GM12878 (cell line): Measurements from ENCODE around the gene C5orf34. TPM values are rescaled to one million over a fixed set of nuclear protein-coding genes. Genes with fewer than 3 reads are reported as not detected.

ENCODE experiments used
- ATAC-seq: fragments of 200-7000 bp; cut with Tn5 transposase; 3 replicates; pipeline ENCODE4 v1.9.1; 2020; ENCODE audit warnings: mild to moderate bottlenecking, moderate library complexity
- BruUV-seq: library from RNA; stranded (reverse); fragments of 400-500 nt; replicated peaks from 2 replicates; lab custom pipeline; 2021; lab: Mats Ljungman, UMichigan
- CTCF ChIA-PET: fragments of 300-600 bp; sonication (Branson Sonifier 250); formaldehyde crosslinking; extraction: SDS; loops from one replicate; lab custom pipeline; 2021; ENCODE audit warnings: inconsistent platforms; lab: Yijun Ruan, JAX
- POLR2A ChIA-PET: fragments of 350-600 bp; formaldehyde crosslinking; extraction: SDS; loops from one replicate; lab custom pipeline; 2021; ENCODE audit warnings: inconsistent platforms; lab: Charles Lee
- RAD21 ChIA-PET: fragments of 300-600 bp; sonication (Branson Sonifier 250); formaldehyde crosslinking; loops from one replicate; lab custom pipeline; 2023; ENCODE audit warnings: antibody characterized with exemption; ENCODE audit not compliant: unreplicated experiment; lab: Charles Lee
- SMC1A ChIA-PET: fragments of 300-600 bp; sonication (Branson Sonifier 250); formaldehyde crosslinking; loops from one replicate; lab custom pipeline; 2023; ENCODE audit not compliant: unreplicated experiment, uncharacterized antibody; lab: Charles Lee
- DNase-seq: peaks from one replicate; pipeline ENCODE4 v3.0.0-alpha.2; 2011; ENCODE audit warnings: low read depth, low spot score
- FAIRE-seq: peaks from 3 replicates; lab custom pipeline; 2011; peaks lifted over from hg19 to GRCh38; lab: Jason Lieb, UNC
- H2AFZ ChIP-seq: 2 replicates; pipeline ENCODE4 v1.6.0; 2011; ENCODE audit warnings: low read depth, low read length, control low read depth; ENCODE audit not compliant: control insufficient read depth
- H3K27ac ChIP-seq: 2 replicates; pipeline ENCODE4 v1.5.1; 2011; ENCODE audit warnings: control low read depth; ENCODE audit not compliant: control insufficient read depth, insufficient read depth
- H3K27me3 ChIP-seq, 2 experiments: replicated peaks in 1 of 2; 2 replicates each; pipeline versions ENCODE4 v1.6.0 to v1.6.1; 2011; ENCODE audit warnings: low read length in 1 of 2; ENCODE audit not compliant: control insufficient read depth in 2 of 2, insufficient read depth in 2 of 2
- H3K36me3 ChIP-seq, 2 experiments: 2 replicates each; pipeline ENCODE4 v1.5.1; 2011; ENCODE audit warnings: low read length in 1 of 2; ENCODE audit not compliant: control insufficient read depth in 2 of 2, insufficient read depth in 2 of 2
- H3K4me1 ChIP-seq: 2 replicates; pipeline ENCODE4 v1.6.1; 2011; ENCODE audit warnings: mild to moderate bottlenecking, low read length, moderate library complexity, mixed read lengths; ENCODE audit not compliant: control insufficient read depth, insufficient read depth
- H3K4me2 ChIP-seq: 2 replicates; pipeline ENCODE4 v1.6.0; 2011; ENCODE audit warnings: control low read depth; ENCODE audit not compliant: control insufficient read depth, insufficient read depth
- H3K4me3 ChIP-seq: fragments of 200-600 bp; sonication (generic); 2 replicates; pipeline ENCODE4 v1.5.1; 2016
- H3K79me2 ChIP-seq: 2 replicates; pipeline ENCODE4 v1.6.0; 2011; ENCODE audit warnings: low read length; ENCODE audit not compliant: control insufficient read depth, insufficient read depth
- H3K9ac ChIP-seq: 2 replicates; pipeline ENCODE4 v1.8.0; 2011; ENCODE audit warnings: low read length, control low read depth, mixed read lengths; ENCODE audit not compliant: control insufficient read depth, insufficient read depth
- H3K9me3 ChIP-seq: replicated peaks from 3 replicates; pipeline ENCODE4 v1.5.1; 2011; ENCODE audit warnings: mild to moderate bottlenecking, low read length; ENCODE audit not compliant: control insufficient read depth, insufficient read depth
- H4K20me1 ChIP-seq: 2 replicates; pipeline ENCODE4 v1.6.0; 2011; ENCODE audit not compliant: control insufficient read depth, insufficient read depth
- MYB ChIP-seq: fragments of 150-350 bp; IDR thresholded peaks from 2 replicates; pipeline ENCODE4 v1.6.1; 2014; ENCODE audit warnings: mild to moderate bottlenecking, low read depth, low read length, borderline replicate concordance
- RB1 ChIP-seq: fragments of 450-650 bp; formaldehyde crosslinking; IDR thresholded peaks from 2 replicates; pipeline ENCODE4 v1.6.1; 2017; ENCODE audit warnings: mild to moderate bottlenecking, borderline replicate concordance
- SRF ChIP-seq, 2 experiments: IDR thresholded peaks; 2 replicates each; pipeline ENCODE4 v1.6.1; 2011; ENCODE audit warnings: low read depth in 2 of 2, low read length in 2 of 2, mild to moderate bottlenecking in 1 of 2, moderate library complexity in 1 of 2
- ZSCAN29 ChIP-seq: fragments of 450-650 bp; IDR thresholded peaks from 2 replicates; pipeline ENCODE4 v1.6.1; 2017; ENCODE audit warnings: mild to moderate bottlenecking, moderate library complexity
- WGBS: methylation state at CpG from one replicate; pipeline ENCODE4 v1.1.6; 2016; ENCODE audit warnings: low lambda C conversion rate; ENCODE audit not compliant: insufficient replicate concordance, insufficient coverage; ENCODE audit errors: missing lambda C conversion rate; 5-methylcytosine and 5-hydroxymethylcytosine counted together
- in situ Hi-C: fragments of 300-500 bp; cut with MboI; formaldehyde crosslinking; loops from 9 replicates; pipeline ENCODE4 v1.14.3; 2018; ENCODE audit warnings: mixed read lengths
- intact Hi-C: fragments of 100-400 bp; cut with micrococcal nuclease; formaldehyde crosslinking; loops from one replicate; pipeline ENCODE4 v1.14.2; 2022; ENCODE audit not compliant: unreplicated experiment
- polyA plus RNA-seq, 11 experiments: library from polyadenylated mRNA; depleted of rRNA in 4 of 11; unstranded in 6 of 11; stranded (reverse) in 5 of 11; fragments of >200 nt; fragmentation: Nextera tagmentation in 4 of 11; fragmentation: Illumina TruSeq in 1 of 11; extraction: Ambion mirVana in 4 of 11; extraction: Trizol in 1 of 11; gene quantifications; 1 replicate in 1 of 11; 2 replicates in 10 of 11; pipeline versions ENCODE4 v1.2.1 to v1.2.3, GENCODE V29; 2011 to 2016; ENCODE audit warnings: inconsistent platforms in 2 of 11, missing spikeins in 2 of 11, low read depth in 1 of 11
- total RNA-seq, 4 experiments: library from RNA; depleted of rRNA in 3 of 4; stranded (reverse); fragments of >200 nt in 3 of 4; fragmentation: Illumina TruSeq in 1 of 4; extraction: Trizol in 1 of 4; gene quantifications; 2 replicates each; pipeline versions ENCODE4 v1.2.1 to v1.2.3, GENCODE V29; 2013 to 2021

Gene C5orf34
- total and polyA plus RNA-seq, 10 of the 15 experiments (the other 5 are each of a cell fraction or from before 2014, with no cell fraction given), result 6.1 to 15.1 (median 10.0) TPM

- H3K9me3 ChIP-seq, result no peaks in the 10 kb centered on the region
- 90% methylated on average over 5 of the region's 5 CpGs for WGBS
- intact Hi-C loops, result no loop called here
- in situ Hi-C loops, result no loop called here
- ChIA-PET POLR2A (interaction anchor here (3.5 kb wide), 1 partner anchor 13 kb away, joined by 16 read pairs; the partner anchor contains the start of gene TMEM267), CTCF (interaction anchor here (1.3 to 2.2 kb wide), 4 partner anchors 12 to 112 kb away, joined by 4 to 7 read pairs (median 5); partner anchors contain the start of gene TMEM267)
- no peaks in the 10 kb centered on the region for H3K36me3 ChIP-seq
- H3K79me2 ChIP-seq, result no peaks in the 10 kb centered on the region
- BruUV-seq, result no TSS peak
- no peaks in the 10 kb centered on the region for H4K20me1 ChIP-seq
- peak overlapping the region; percentile 63 for H2AFZ ChIP-seq
- no peak overlapping the region for H3K27ac ChIP-seq
- no peaks in the 10 kb centered on the region for H3K4me1 ChIP-seq
- TF ChIP-seq SRF (IDR thresholded peaks at IDR 0.05; ENCODE audit: low read depth in 2 of 2, low read length in 2 of 2), result no peak
- TF ChIP-seq, all 136 proteins: peak for 0
- FAIRE-seq (no peak), DNase-seq (no peak), ATAC-seq (peak; percentile 89)
- Histone ChIP-seq H3K4me2 (peak overlapping the region; percentile 22; the same call in 1 of the 2 replicates), H3K4me3 (no peak overlapping the region), H3K9ac (no peak overlapping the region), H3K27me3 (no peaks in the 10 kb centered on the region)
- ChIA-PET SMC1A (interaction anchor here (0.6 to 3.4 kb wide), 2 partner anchors 12 to 16 kb away, joined by 3 to 20 read pairs; partner anchors contain the start of gene TMEM267), RAD21 (interaction anchor here (2.2 kb wide), 1 partner anchor 13 kb away, joined by 16 read pairs; the partner anchor contains the start of gene TMEM267)
These were observed 17.4 kb downstream of the C5orf34 start for GRCh38 chr5:43497311-43498104.

- intact Hi-C loops (no loop called here), in situ Hi-C loops (no loop called here)
- BruUV-seq, result no TSS peak
- no peak for DNase-seq
- Histone ChIP-seq H3K27me3 (no peaks in the 10 kb centered on the region), H3K4me1 (no peaks in the 10 kb centered on the region), H4K20me1 (no peaks in the 10 kb centered on the region), H3K9ac (no peak overlapping the region), H3K9me3 (no peaks in the 10 kb centered on the region), H3K4me3 (no peak overlapping the region), H3K4me2 (no peak overlapping the region), H3K79me2 (no peaks in the 10 kb centered on the region), H2AFZ (no peak overlapping the region), H3K36me3 (peaks cover 0 to 4% of the 10 kb centered on the region in 2 experiments; a peak in 1 of 4 replicates), H3K27ac (no peak overlapping the region)
- ChIA-PET CTCF (interaction anchor here (0.6 to 1.1 kb wide), 2 partner anchors 120 to 385 kb away, joined by 3 read pairs; no protein-coding TSS in a partner anchor), POLR2A (no interaction called here), SMC1A (no interaction called here), RAD21 (no interaction called here)
- no peak for ATAC-seq
- 94% methylated on average over 1 of the region's 1 CpG for WGBS
- FAIRE-seq, result no peak
- no peak for TF ChIP-seq ZSCAN29
- no peak for TF ChIP-seq MYB
- no peak for TF ChIP-seq RB1
These were observed 23.6 kb downstream of the C5orf34 start for GRCh38 chr5:43491326-43491725.
